Panc1 (cell line): ENCODE measurements around the gene KNSTRN. TPM values are rescaled to one million over a fixed set of nuclear protein-coding genes. Genes with fewer than 3 reads are reported as not detected.

ENCODE experiments used
- ATAC-seq: fragments of 200-7000 bp; cut with Tn5 transposase; 2 replicates; pipeline ENCODE4 v1.9.1; 2020; ENCODE audit warnings: mild to moderate bottlenecking, moderate library complexity
- BruUV-seq: library from RNA; stranded (reverse); fragments of 400-500 nt; replicated peaks from 2 replicates; lab custom pipeline; 2021; lab: Mats Ljungman, UMichigan
- CTCF ChIA-PET: fragments of 300-600 bp; sonication (Branson Sonifier 250); formaldehyde crosslinking; loops from one replicate; lab custom pipeline; 2022; ENCODE audit warnings: antibody characterized with exemption; lab: Charles Lee
- POLR2A ChIA-PET: fragments of 300-600 bp; sonication (Branson Sonifier 250); formaldehyde crosslinking; loops from one replicate; lab custom pipeline; 2022; ENCODE audit warnings: antibody characterized with exemption; lab: Charles Lee
- DNase-seq: peaks from one replicate; pipeline ENCODE4 v3.0.0-alpha.2; 2010; ENCODE audit warnings: low read depth, low spot score
- H3K27ac ChIP-seq: 2 replicates; pipeline ENCODE4 v1.5.1; 2011; ENCODE audit warnings: mild to moderate bottlenecking, low read length, inconsistent platforms
- H3K27me3 ChIP-seq: fragments of 200-500 bp; sonication (Bioruptor generic); 2 replicates; pipeline ENCODE4 v1.6.0; 2014; ENCODE audit warnings: low read length, inconsistent platforms; ENCODE audit not compliant: control insufficient read depth, insufficient read depth
- H3K36me3 ChIP-seq: fragments of 200-500 bp; sonication (Bioruptor generic); 2 replicates; pipeline ENCODE4 v1.5.1; 2014; ENCODE audit warnings: inconsistent platforms, mild to moderate bottlenecking, low read length, moderate library complexity; ENCODE audit not compliant: control insufficient read depth, insufficient read depth
- H3K4me1 ChIP-seq: 2 replicates; pipeline ENCODE4 v1.5.1; 2011; ENCODE audit warnings: inconsistent platforms, mild to moderate bottlenecking, low read length, moderate library complexity; ENCODE audit not compliant: control insufficient read depth, insufficient read depth
- H3K4me3 ChIP-seq, 2 experiments: 2 replicates each; pipeline ENCODE4 v1.5.1; 2011 to 2012; ENCODE audit warnings: low read depth in 2 of 2, low read length in 2 of 2, mild to moderate bottlenecking in 2 of 2, inconsistent platforms in 1 of 2, moderate library complexity in 1 of 2
- H3K9me3 ChIP-seq: fragments of 200-500 bp; sonication (Bioruptor generic); 2 replicates; pipeline ENCODE4 v1.5.1; 2014; ENCODE audit warnings: low read depth, mild to moderate bottlenecking, inconsistent platforms, low read length, moderate library complexity; ENCODE audit not compliant: control insufficient read depth, insufficient read depth
- CTCF ChIP-seq: fragments of 450-650 bp; IDR thresholded peaks from 2 replicates; pipeline ENCODE4 v1.5.1; 2017; ENCODE audit warnings: mild to moderate bottlenecking
- POLR2AphosphoS5 ChIP-seq: IDR thresholded peaks from 2 replicates; pipeline ENCODE4 v1.6.1; 2012; ENCODE audit warnings: mild to moderate bottlenecking, low read depth, low read length, moderate library complexity
- REST ChIP-seq, 2 experiments: IDR thresholded peaks; 2 replicates each; pipeline ENCODE4 v1.6.1; 2011 to 2012; ENCODE audit warnings: low read depth in 2 of 2, control low read depth in 1 of 2, low read length in 1 of 2, mild to moderate bottlenecking in 1 of 2, moderate library complexity in 1 of 2; ENCODE audit not compliant: insufficient read depth in 1 of 2
- SIN3A ChIP-seq: IDR thresholded peaks from 2 replicates; pipeline ENCODE4 v1.6.1; 2012; ENCODE audit warnings: low read depth, mild to moderate bottlenecking, low read length, moderate library complexity, borderline replicate concordance; ENCODE audit not compliant: insufficient read depth
- TCF7L2 ChIP-seq: IDR thresholded peaks from 2 replicates; pipeline ENCODE4 v1.6.1; 2011; ENCODE audit warnings: mild to moderate bottlenecking, low read depth, low read length, inconsistent platforms
- in situ Hi-C: cut with HindIII; loops from 2 replicates; pipeline ENCODE4 v1.10.0; 2016; ENCODE audit warnings: low sequenced_read_pairs, low pct_unique_long_range_greater_than_20kb
- intact Hi-C: fragments of 100-400 bp; cut with micrococcal nuclease; formaldehyde crosslinking; loops from one replicate; pipeline ENCODE4 v1.10.0; 2022; ENCODE audit not compliant: unreplicated experiment
- total RNA-seq: library from RNA; stranded (reverse); gene quantifications from one replicate; pipeline ENCODE4 v1.2.1, GENCODE V29; 2021; ENCODE audit not compliant: unreplicated experiment

The KNSTRN gene
- total RNA-seq, 1 experiment from 2014 or later = 74.6 TPM

- TF ChIP-seq REST (IDR thresholded peaks at IDR 0.05; ENCODE audit: insufficient read depth in 1 of 2, low read depth in 2 of 2, low read length in 1 of 2) = no peak
- no peak for TF ChIP-seq POLR2AphosphoS5
- TF ChIP-seq TCF7L2 = no peak
- TF ChIP-seq SIN3A = no peak
- no peak for TF ChIP-seq CTCF
- peaks cover 10% of the 10 kb centered on the region for H3K4me1 ChIP-seq
- intact Hi-C loops (no loop called here), in situ Hi-C loops (no loop called here)
- H3K27me3 ChIP-seq = no peaks in the 10 kb centered on the region
- POLR2A ChIA-PET = no interaction called here
- no peak overlapping the region for H3K4me3 ChIP-seq
- no peaks in the 10 kb centered on the region for H3K36me3 ChIP-seq
- H3K27ac ChIP-seq = no peak overlapping the region
- CTCF ChIA-PET = interaction anchor here (1.0 kb wide), 1 partner anchor 10 kb away, joined by 3 read pairs; no protein-coding TSS in a partner anchor
- no TSS peak for BruUV-seq
- DNase-seq = no peak
- no peaks in the 10 kb centered on the region for H3K9me3 ChIP-seq
- no peak for ATAC-seq
Observed at GRCh38 chr15:40347559-40348473, 34.7 kb upstream of the KNSTRN start.

GRCh38 chr15:40348474-40348870, 34.0 kb upstream of the KNSTRN start:
- no peak for ATAC-seq
- BruUV-seq = no TSS peak
- no peak for DNase-seq
- ChIA-PET POLR2A (no interaction called here), CTCF (no interaction called here)
- Histone ChIP-seq H3K27ac (no peak overlapping the region), H3K36me3 (no peaks in the 10 kb centered on the region), H3K4me1 (peaks cover 3% of the 10 kb centered on the region), H3K27me3 (no peaks in the 10 kb centered on the region), H3K4me3 (no peak overlapping the region), H3K9me3 (no peaks in the 10 kb centered on the region)
- TF ChIP-seq TCF7L2 (no peak), SIN3A (no peak), CTCF (no peak)
- intact Hi-C loops = no loop called here
- in situ Hi-C loops = no loop called here
